ENCODE results near the gene KCNJ1. TPM values are rescaled to one million over a fixed set of nuclear protein-coding genes. Genes with fewer than 3 reads are reported as not detected.
A peak's percentile ranks its signal among the peaks of the same experiment; 100 is the strongest.

KCNJ1 gene
- total RNA-seq, 2 experiments from 2014 or later, result not detected

DNA sequence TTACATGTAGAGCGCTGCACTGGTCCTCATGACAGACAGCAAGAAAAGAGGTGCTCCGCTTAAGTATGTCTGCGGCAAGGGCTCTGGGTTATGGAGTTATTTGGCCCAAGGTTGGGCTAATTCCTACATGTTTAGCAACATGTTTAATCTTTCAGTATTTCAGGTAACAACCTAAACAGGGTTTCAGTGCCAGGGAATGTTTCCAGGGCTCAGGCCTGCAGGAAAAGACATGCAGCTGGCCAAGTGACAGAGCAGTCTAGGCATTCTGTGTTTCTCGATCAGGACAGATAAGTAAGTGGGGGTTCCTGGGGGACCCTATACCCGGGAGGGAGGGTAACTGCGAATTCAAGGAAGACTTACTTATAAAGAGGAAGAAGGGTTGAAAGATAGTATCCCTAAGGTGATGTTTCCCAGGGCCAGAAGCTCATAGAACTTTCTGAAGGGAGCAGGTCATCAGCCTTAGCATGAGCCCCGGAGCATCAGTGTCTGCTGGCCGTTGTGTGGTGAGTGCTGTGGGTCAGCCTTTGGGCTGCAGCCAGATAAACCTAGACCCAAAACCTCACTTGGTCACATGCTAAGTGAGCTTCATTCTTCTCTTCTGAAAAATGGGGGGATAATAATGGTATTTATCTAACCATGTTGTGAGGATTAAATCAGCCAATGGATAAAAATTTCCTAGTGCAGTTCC, 42.5 kb upstream of the KCNJ1 start:
- DNase-seq, result no peak
- CTCF ChIA-PET, result interaction anchor here (1.5 to 10.4 kb wide), 2 partner anchors 16 to 25 kb away, joined by 3 to 123 read pairs; no protein-coding TSS in a partner anchor
- TF ChIP-seq, protein P1, sequence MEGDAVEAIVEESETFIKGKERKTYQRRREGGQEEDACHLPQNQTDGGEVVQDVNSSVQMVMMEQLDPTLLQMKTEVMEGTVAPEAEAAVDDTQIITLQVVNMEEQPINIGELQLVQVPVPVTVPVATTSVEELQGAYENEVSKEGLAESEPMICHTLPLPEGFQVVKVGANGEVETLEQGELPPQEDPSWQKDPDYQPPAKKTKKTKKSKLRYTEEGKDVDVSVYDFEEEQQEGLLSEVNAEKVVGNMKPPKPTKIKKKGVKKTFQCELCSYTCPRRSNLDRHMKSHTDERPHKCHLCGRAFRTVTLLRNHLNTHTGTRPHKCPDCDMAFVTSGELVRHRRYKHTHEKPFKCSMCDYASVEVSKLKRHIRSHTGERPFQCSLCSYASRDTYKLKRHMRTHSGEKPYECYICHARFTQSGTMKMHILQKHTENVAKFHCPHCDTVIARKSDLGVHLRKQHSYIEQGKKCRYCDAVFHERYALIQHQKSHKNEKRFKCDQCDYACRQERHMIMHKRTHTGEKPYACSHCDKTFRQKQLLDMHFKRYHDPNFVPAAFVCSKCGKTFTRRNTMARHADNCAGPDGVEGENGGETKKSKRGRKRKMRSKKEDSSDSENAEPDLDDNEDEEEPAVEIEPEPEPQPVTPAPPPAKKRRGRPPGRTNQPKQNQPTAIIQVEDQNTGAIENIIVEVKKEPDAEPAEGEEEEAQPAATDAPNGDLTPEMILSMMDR (IDR thresholded peaks at IDR 0.05), result no peak

DNA sequence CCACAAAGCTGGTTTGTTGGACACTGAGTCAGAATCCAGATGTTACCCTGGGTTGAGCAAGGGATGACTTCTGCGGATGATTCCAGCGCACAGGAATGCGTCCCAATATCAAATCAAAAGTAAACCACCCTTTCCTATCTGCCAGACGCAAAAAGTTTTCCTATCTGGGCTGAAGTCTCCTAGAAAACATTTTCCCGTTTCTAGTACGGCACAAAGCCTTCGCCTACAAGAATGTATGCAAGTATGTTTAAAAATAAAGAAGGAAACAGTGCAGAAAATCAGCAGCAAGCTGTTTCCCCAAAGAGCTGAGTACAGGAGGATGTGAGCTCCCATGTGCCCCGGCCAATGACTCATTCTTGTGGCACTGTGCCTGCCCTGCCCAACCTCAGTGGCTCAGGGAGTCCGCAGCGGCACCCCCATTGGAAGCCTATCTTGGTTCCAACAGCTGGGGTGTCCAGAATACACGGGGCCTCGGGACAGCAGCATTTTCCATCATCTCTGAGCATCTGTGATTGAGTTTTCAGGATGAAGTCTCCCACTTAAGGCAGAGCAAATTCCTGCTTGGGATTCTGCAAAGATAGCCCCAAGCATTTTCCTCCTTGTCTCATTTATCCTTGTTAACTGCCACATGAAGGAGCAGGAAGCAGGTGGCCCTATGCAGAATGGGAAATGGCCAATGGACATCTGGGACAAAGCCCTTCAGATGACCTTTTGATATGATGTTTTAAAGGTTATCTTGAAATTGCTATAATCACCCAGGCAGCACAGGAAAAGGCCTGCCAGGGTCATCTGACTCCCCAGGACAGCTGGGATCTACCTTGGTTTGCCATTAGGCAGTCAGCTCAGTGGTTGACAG, 41.5 kb upstream of the KCNJ1 start:
- DNase-seq, result peak; percentile 45
- POLR2A ChIA-PET, result no interaction called here
- no peak for ATAC-seq
- intact Hi-C loops (cut with micrococcal nuclease), result no loop called here
- Mint-ChIP-seq H3K27me3 (peaks cover 31% of the 10 kb centered on the region), H3K9me3 (no peaks in the 10 kb centered on the region), H3K27ac (no peak overlapping the region), H3K4me1 (ENCODE audit: low read depth) (peaks cover 12% of the 10 kb centered on the region), H3K4me3 (no peak overlapping the region), H3K36me3 (ENCODE audit: low read depth) (no peaks in the 10 kb centered on the region)
- CTCF ChIA-PET, result interaction anchor here (1.1 to 10.4 kb wide), 6 partner anchors 17 to 48 kb away, joined by 3 to 123 read pairs (median 19); partner anchors contain the start of gene KCNJ5
- TF ChIP-seq, protein P1 (IDR thresholded peaks at IDR 0.05), result no peak

More for the DNA sequence above, 42.5 kb upstream of the KCNJ1 start:
- intact Hi-C loops (cut with micrococcal nuclease), result no loop called here
- Mint-ChIP-seq H3K36me3 (ENCODE audit: low read depth) (no peaks in the 10 kb centered on the region), H3K27ac (no peak overlapping the region), H3K27me3 (peaks cover 24% of the 10 kb centered on the region), H3K4me3 (no peak overlapping the region), H3K4me1 (ENCODE audit: low read depth) (peaks cover 9% of the 10 kb centered on the region), H3K9me3 (no peaks in the 10 kb centered on the region)
- POLR2A ChIA-PET, result no interaction called here
- no peak for ATAC-seq

DNA sequence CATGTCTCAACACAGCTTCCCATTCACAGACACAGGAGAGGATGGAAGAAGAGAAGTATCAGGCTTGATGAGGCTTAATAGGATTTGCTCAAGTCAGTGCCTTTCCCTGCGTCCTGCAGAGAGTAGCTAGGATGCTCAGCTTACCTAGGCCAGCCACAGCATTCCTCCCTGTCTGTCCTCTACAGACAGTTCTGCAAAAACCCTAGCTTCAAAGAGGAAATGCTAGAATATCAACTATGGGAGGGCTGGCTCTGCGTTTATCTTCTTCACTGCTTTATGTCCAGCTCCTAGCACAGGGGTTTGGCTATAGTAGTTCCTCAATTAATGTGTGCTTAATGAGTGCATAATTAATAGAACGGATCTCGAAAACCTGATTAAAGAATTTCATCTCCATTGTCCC, 40.5 kb upstream of the KCNJ1 start:
- ChIA-PET CTCF (interaction anchor here (1.1 to 10.4 kb wide), 5 partner anchors 16 to 49 kb away, joined by 3 to 123 read pairs (median 33); partner anchors contain the start of gene KCNJ5), POLR2A (no interaction called here)
- no peak for DNase-seq
- intact Hi-C loops (cut with micrococcal nuclease), result no loop called here
- Mint-ChIP-seq H3K27me3 (peaks cover 31% of the 10 kb centered on the region), H3K9me3 (no peaks in the 10 kb centered on the region), H3K27ac (no peak overlapping the region), H3K4me3 (no peak overlapping the region), H3K36me3 (ENCODE audit: low read depth) (no peaks in the 10 kb centered on the region), H3K4me1 (ENCODE audit: low read depth) (peaks cover 12% of the 10 kb centered on the region)
- TF ChIP-seq, protein P1 (IDR thresholded peaks at IDR 0.05), result no peak
- no peak for ATAC-seq

DNA sequence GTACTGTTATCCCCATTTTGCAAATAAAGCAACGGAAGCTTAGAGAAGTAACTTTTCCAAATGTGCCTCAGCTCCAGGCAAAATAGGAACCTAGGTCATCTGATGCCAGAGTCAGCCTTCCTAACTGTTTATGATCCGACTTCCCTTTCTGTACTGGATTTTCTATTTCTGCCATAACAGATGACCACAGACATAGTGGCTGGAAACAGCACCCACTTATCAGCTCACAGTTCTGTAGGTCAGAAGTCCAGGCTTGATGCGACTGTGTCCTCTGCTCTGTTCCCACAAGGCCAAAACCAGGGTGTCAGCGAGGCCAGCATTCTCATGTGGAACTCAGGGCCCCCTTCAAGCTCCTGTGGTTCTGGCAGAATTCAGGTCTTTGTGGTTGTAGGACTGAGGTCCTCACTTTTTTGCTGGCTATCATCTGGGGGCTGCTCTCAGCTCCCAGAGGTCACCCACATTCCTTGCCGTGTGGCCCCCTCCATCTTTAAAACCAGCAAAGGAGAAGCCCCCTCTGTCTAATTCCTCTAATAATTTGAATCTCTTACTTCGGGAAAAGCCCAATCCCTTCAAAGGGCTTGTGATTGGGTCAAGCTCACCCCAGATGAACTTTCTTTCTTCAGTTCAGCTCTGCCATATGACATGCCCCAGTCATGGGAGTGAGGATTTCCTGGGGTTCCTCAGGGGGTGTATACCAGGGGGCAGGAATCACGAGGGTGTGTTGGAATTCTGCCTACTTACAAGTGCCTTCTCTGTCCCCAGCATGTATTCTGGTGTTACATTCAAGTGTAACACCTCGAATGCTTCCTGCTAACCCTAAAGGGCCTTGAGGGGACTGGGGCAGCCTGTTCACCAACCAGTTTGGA, 39.3 kb upstream of the KCNJ1 start:
- DNase-seq (no peak), ATAC-seq (no peak)
- Mint-ChIP-seq H3K36me3 (ENCODE audit: low read depth) (no peaks in the 10 kb centered on the region), H3K27me3 (peaks cover 29% of the 10 kb centered on the region), H3K27ac (no peak overlapping the region), H3K4me3 (peak overlapping the region; percentile 68), H3K9me3 (no peaks in the 10 kb centered on the region), H3K4me1 (ENCODE audit: low read depth) (peaks cover 12% of the 10 kb centered on the region)
- intact Hi-C loops (cut with micrococcal nuclease), result no loop called here
- CTCF ChIA-PET, result interaction anchor here (1.0 to 10.4 kb wide), 12 partner anchors 8 to 50 kb away, joined by 3 to 123 read pairs (median 6); partner anchors contain the start of gene KCNJ5
- POLR2A ChIA-PET, result interaction anchor here (0.7 kb wide), 2 partner anchors 37 to 234 kb away, joined by 3 read pairs; no protein-coding TSS in a partner anchor
- TF ChIP-seq, protein P1 (IDR thresholded peaks at IDR 0.05), result no peak
